Activated CD8-positive, alpha-beta memory T cell treated with anti-CD3 and anti-CD28 coated beads for 48 hours (primary cell): Measurements from ENCODE around the gene NUP210L.
"Not testable (repeated sequence)": the region's sequence is repeated elsewhere in the genome, so short reads cannot be mapped to it uniquely, and the experiment has no call there.

ENCODE experiments used
- DNase-seq, 3 experiments: peaks; one replicate each; pipeline ENCODE4 v3.0.0-alpha.2; 2020; ENCODE audit warnings: low read depth in 2 of 3, low spot score in 2 of 3

NUP210L gene

DNA sequence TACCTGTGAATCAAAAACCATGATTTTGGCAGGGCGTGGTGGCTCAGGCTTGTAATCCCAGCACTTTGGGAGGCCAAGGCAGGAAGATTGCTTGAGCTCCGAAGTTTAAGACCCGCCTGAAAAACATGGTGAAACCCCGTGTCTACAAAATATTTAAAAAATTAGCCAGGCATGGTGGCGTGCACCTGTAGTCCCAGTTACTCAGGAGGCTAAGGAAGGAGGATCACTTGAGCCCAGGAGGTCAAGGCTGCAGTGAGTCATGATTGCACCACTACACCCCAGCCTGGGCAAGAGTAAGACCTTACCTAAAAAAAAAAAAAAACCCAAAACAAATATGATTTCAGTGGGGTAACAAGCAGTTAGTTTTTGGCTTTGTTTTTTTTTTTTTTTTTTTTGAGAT lies 54.7 kb downstream of the NUP210L start:
- DNase-seq: not testable (repeated sequence)

DNA sequence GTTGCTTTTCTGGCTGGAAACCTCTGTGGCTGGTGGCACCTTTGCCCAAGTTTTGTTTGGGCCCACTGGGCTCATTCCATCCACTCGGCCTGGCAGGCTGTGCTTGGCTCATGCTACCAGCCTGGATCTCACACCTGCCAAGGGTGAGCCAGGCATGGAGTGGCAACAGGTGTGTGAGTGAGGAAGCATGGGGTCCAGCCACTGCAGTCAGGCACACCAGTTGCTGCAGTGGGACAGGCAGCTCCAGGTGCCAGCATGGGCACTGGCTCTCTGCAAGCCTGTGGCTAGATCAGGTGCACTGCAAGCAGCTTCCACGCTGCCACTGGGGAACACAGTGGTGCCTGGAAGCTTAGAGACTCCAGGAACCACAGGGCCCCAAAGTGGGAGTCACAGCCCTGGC lies 57.0 kb downstream of the NUP210L start:
- no peak for DNase-seq

DNA sequence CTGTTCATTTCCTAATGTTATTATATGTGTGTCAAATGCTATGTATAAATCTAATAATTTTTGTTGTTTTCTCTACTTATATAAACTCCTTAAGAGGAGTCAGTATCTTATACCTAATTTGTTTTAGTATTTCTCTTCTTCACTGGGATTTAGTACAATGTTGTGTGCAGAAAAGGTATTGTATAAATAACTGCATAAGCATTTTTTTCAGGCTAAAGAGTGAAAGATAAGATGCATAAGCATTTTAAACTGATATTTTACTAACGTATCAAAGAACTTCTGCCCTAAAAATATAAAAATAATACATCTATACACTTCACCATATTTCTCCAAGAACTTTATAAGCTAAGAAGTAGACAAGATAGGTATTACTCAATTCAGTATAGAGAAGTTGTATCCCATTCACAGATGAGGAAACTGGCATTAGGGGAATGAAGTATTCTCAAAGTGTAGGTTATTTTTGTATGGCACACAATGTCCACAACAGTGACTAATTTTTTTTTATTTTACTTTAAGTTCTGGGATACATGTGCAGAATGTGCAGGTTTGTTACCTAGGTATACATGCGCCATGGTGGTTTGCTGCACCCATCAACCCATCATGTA lies 59.3 kb downstream of the NUP210L start:
- DNase-seq: no peak

DNA sequence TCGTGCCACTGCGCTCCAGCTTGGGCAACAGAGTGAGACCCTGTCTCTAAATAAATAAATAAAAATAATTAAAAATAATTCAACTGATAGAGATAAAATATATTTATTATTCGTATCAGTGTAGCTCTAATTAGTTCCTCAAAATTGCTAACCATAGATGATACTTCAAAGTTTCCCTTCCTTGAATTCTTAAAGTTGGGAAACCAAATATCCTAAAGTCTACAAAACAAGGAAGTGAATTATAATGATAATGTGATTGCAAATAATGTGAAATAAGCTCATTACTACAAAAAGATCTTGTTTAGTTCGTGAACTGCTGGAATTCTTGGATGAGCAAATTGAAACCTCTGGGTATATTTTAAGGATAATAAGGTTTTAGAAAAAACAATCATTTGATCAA lies 60.5 kb downstream of the NUP210L start:
- no peak for DNase-seq

DNA sequence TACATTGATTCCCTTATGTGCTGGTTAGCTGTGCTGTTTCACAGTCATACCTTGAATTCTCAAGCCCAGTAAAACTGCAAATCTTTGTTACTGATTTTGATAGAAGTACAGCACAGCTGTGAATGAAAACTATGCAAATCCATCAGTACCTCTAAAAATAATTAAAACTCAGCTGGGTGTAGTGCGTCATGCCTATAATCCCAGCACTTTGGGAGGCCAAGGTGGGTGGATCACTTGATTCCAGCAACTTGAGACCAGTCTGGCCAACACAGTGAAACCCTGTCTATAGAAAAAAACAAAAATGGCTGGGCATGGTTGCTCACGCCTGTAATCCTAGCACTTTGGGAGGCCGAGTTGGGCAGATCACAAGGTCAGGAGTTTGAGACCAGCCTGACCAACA lies 61.2 kb downstream of the NUP210L start:
- no peak for DNase-seq

DNA sequence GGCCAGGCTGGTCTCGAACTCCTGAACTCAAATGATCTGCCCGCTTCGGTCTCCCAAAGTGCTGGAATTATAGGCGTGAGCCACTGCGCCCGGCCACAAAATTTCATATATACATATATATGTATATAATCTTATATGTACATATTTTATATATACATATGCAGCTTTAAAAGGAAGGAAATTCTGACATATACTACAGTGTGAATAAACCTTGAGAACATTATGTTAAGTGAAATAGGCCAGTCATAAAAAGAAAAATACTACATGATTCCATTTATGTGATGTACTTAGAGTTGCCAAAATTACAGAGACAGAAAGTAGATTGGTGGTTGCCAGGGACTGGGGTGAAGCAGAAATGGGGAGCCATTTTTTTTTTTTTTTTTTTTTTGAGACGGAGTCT lies 63.2 kb downstream of the NUP210L start:
- DNase-seq: no peak

DNA sequence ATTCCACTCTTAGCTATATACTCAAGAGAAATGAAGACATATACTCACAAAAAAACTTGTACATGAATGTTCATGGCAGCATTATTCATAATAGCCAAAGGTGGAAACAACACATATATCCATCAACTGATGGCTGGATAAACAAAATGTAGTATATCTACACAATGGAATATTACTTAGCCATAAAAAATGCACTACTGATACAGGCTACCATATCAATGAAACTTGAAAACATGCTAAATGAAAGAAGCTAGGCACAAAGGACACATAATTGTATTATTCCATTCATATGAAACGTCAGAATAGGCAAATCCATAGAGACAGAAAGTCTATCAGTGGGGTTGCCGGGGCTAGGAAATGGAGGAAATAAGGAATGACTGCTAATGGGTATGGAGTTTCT lies 67.3 kb downstream of the NUP210L start:
- no peak for DNase-seq

DNA sequence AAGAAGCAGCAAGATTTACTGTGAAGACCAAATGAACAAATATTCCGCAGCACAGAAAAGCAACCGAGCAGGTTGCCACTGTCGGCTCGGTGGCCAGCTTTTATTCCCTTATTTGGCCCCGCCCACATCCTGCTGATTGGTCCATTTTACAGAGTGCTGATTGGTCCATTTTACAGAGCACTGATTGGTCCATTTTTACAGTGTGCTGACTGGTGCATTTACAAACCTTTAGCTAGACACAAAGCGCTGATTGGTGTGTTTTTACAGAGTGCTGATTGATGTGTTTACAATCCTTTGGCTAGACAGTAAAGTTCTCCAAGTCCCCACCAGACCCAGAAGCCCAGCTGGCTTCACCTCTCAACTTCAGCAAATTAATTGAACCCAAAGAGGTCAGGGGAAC lies 71.8 kb downstream of the NUP210L start:
- DNase-seq: not testable (repeated sequence)

DNA sequence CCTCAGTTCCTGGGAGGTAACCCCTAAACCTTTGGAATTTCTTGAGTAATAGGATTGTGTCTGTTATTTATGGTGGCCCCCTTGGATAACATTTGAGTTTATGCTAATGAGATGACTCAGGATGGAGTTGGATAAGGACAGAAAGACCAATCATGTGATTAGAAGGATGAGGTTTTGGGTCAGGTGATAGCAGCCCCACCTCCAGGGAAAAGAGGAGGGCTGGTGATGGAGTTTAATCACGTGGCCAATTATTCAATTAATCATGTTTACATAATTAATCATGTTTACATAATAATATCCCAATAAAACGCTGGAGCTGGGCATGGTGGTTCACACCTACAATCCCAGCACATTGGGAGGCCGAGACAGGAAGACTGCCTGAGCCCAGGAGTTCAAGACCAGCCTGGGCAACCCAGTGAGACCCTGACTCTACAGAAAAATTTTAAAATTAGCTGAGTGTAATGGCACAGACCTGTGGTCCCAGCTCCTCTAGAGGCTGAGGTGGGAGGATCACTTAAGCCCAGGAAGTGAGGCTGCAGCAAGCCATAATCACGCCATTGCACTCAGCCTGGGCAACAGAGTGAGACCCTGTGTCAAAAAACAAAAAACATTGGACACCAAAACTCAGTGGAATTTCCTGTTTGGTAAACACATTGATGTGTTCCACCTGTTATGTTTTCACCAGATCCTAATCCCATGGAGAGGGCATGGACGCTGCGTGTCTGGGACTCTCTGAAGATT lies 73.3 kb downstream of the NUP210L start:
- no peak for DNase-seq

DNA sequence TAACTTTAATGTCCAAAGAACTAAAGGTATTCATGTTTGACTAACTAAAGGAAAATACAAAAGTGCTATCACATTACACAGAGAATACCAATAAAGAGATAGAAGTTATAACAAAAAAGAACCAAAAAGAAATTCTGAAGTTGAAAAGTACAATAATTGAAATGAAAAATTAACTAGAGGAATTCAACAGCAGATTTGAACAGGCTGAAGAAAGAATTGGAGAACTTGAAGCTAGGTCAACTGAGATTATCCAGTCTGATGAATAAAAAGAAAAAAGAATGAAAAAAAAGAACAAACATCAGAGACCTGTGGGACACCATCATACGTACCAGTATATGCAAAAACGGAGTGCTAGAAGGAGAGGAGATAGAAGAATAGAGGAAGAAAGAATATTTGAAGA lies 78.5 kb downstream of the NUP210L start:
- no peak for DNase-seq

DNA sequence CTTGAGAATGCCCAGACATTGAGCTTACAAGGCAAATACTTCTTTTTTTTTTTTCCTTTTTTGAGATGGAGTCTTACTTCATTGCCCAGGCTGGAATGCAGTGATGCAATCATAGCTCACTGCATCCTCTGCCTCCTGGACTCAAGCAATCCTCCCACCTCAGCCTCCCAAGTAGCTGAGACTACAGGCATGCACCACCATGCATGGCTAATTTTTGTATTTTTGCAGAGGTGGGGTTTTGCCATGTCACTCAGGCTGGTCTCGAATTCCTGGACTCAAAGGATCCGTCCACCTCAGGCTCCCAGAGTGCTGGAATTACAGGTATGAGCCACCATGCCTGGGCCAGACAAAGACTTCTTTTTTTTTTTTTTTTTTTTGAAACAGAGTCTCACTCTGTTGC lies 79.1 kb downstream of the NUP210L start:
- DNase-seq: no peak

DNA sequence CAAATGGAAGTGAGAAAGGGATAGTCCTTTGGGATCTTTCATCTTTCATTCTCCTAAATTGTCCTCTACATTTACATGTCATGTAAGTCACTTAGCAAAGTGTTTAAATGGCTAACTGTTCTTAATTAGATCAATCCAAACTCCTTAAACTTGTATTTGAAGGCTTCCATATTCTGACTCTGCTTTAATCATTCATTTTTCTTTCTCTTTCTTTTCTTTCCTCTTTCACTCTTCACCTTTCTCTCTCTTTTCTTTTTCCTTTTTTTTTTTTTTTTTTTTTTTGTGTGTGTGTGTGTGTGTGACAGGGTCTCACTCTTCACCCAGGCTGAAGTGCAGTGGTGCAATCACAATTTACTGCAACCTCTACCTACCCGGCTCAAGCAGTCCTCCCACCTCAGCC lies 92.6 kb downstream of the NUP210L start:
- DNase-seq: no peak

DNA sequence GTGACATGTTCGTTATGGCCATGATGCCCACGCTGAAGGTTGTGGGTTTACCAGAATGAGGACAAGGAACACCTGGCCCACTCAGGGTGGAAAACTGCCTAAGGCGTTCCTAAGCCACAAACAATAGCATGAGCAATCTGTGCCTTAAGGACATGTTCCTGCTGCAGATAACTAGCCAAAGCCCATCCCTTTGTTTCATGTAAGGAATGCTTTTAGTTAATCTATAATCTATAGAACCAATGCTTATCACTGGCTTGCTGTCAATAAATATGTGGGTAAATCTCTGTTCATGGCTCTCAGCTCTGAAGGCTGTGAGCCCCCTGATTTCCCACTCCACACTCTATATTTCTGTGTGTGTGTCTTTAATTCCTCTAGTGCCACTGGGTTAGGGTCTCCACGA lies 107.4 kb downstream of the NUP210L start:
- DNase-seq: not testable (repeated sequence)

DNA sequence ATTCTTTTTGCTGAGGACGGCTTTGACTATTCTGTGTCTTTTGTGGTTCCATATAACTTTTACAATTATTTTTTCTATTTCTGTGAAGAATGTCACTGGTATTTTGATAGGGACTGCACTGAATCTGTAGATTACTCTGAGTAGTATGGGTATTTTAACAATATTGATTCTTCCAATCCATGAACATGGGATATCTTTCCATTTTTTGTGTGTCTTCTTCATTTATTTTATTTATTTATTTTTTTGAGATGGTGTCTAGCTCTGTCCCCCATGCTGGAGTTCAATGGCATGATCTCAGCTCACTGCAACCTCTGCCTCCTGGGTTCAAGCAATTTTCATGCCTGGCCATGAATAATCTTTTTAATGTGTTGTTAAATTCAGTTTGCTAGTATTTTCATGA lies 121.2 kb downstream of the NUP210L start:
- DNase-seq: not testable (repeated sequence)

DNA sequence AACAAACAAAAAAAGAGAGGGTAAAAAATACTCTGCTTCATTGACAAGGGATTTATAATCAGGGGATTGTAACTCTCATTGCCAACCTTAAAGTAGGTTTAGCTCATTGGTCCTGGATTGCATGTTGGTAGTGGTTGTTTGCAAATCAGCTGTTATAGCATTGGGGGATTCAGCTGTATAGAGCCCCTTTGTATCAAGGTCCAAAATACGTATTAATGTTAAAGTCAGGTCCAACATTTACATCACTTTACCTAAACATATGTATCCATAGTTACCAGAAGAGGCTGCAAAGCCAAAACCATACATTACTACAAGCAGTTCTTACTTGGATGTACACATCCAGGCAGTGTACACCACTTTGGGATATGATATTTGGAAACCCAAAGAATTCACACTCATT lies 134.9 kb downstream of the NUP210L start:
- DNase-seq: no peak

DNA sequence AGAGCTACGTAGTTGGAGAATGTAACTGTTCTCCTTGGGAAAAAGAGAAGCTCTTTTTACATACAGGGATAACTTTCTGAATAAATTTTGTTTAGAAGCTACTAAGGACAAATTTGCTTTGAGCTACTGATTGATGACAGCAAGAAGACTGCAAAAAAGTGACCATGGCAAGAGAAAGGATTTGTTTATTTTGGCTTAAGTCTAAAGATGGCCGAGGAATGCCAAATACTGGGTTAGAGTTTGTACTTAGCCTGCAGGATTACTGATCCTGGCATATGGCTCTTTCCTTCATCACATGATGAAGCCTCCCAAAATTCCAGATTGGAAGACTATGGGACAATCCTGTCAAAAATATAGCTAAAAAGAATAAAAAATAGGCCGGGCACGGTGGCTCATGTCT lies 135.6 kb downstream of the NUP210L start:
- no peak for DNase-seq

DNA sequence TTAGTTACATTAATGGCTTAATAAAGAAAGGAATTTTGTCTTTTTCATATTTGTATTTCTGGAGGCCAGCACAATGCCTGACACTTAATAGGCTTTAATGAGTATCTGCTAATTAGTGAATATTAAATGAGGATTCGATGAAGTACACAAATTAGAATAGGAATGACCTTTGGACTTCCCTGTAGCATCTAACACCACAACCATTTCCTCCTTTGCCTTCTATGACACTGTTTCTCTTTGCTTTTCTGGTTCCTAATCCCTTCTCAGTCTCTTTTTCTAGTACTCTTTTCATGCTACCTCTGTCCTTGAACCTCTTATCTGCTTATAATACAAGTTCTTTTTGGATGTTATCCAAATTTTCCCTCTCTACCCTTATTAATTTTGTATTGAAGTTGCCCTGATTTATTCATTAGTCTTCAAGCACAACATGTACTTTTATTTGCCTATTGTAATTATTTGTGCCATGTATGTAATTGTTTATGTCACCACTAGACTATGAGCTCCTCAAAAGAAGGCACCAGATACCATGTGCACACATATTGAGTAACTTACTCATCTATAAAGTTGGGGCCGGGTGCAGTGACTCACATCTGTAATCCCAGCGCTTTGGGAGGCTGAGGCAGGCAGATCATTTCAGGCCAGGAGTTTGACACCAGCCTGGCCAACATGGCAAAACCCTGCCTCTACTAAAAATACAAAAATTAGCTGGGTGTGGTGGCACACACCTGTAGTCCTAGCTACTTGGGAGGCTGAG lies 140.5 kb downstream of the NUP210L start:
- no peak for DNase-seq

DNA sequence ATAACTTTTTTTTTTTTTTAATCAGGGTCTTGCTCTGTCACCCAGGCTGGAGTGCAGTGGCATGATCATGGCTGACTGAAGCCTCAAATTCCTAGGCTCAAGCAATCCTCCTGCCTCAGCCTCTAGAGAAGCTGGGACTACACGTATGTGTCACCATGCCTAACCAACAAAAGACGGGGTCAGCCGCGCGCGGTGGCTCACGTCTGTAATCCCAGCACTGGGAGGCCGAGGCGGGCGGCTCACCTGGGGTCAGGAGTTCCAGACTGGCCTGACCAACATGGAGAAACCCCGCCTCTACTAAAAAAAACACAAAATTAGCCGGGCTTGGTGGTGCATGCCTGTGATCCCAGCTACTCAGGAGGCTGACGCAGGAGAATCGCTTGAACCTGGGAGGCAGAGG lies 142.3 kb downstream of the NUP210L start:
- not testable (repeated sequence) for DNase-seq

DNA sequence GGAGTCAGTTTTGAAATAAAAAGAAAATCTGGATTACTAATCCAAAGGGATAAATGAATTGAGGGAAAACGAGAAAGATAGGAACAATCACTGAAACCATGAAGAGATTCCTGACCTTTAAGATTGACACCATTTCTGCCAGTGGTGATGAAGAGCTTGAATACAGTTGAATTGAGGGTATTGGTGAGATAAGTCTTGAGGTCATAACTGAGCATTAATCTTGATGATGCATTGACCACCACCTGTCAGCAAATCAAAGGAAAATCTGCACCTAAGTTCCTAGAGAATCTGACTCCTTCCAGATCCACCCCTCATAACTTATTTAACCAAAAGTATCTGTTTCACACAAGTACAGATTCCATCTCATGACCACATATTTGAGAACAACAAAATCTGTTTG lies 142.7 kb downstream of the NUP210L start:
- DNase-seq: no peak

DNA sequence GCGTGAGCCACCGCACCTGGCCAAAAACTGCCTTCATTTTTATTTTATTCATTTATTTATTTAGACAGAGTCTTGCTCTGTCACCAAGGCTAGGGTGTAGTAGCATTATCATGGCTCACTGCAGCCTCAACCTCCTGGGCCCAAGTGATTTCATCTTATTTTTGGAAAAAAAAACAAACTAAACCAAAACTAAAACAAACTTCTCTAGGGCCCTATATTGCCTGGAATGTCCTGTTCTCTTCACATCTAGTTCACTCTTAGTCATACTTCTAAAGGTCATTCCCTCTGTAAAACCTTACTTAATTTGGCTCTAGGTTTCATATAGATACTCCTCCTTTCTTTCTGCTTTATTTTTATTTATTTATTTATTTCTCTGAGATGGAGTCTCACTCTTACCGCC lies 148.7 kb downstream of the NUP210L start:
- no peak for DNase-seq

DNA sequence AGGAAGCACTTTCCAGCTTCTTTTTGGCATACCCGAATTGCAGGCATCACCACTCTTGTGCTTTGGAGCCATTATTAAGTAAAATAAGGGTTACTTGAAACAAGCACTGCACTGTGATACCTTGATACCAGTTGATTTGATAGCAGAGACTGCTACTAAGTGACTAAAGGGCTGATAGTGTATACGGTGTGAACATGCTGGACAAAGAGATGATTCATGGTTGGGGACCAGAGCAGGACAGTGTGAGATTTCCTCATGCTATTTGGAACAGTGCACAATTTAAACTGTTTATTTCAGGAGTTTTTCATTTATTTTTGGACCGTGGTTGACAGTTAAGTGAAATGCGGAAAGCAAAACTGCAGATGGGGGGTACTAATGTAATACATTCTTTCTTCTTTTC lies 154.5 kb downstream of the NUP210L start:
- DNase-seq: no peak

DNA sequence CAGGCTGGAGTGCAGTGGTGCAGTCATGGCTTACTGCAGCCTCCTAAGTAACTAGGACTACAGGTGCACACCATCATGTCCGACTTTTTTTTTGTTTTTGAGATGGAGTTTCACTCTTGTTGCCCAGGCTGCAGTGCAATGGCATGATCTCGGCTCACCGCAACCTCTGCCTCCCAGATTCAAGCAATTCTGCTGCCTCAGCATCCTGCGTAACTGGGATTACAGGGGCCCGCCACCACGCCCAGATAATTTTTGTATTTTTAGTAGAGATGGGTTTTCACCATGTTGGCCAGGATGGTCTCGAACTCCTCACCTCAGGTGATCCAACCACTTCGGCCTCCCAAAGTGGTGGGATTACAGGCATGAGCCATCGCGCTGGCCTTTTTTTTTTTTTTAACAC lies 158.0 kb downstream of the NUP210L start:
- not testable (repeated sequence) for DNase-seq
